BJ (cell line): ENCODE results near the gene ZYX. TPM values are rescaled to one million over a fixed set of nuclear protein-coding genes. Genes with fewer than 3 reads are reported as not detected.

Experiments
- CTCF ChIA-PET: fragments of 350-600 bp; formaldehyde crosslinking; extraction: SDS; loops from one replicate; lab custom pipeline; 2021; ENCODE audit warnings: antibody characterized with exemption, inconsistent platforms; lab: Yijun Ruan, JAX
- POLR2A ChIA-PET: fragments of 300-600 bp; sonication (Branson Sonifier 250); formaldehyde crosslinking; extraction: SDS; loops from one replicate; lab custom pipeline; 2021; ENCODE audit warnings: antibody characterized with exemption; lab: Charles Lee
- DNase-seq: peaks from one replicate; pipeline ENCODE4 v3.0.0-alpha.2; 2011; ENCODE audit warnings: low read depth
- H3K27me3 ChIP-seq: 2 replicates; pipeline ENCODE4 v1.6.0; 2011; ENCODE audit warnings: low read length; ENCODE audit not compliant: control insufficient read depth, insufficient read depth
- H3K36me3 ChIP-seq: 2 replicates; pipeline ENCODE4 v1.5.1; 2011; ENCODE audit warnings: low read length; ENCODE audit not compliant: control insufficient read depth, insufficient read depth
- H3K4me3 ChIP-seq: 2 replicates; pipeline ENCODE4 v1.5.1; 2011; ENCODE audit warnings: low read depth, mild to moderate bottlenecking, control low read depth, low read length
- CTCF ChIP-seq: IDR thresholded peaks from 2 replicates; pipeline ENCODE4 v1.5.1; 2011; ENCODE audit warnings: low read depth, mild to moderate bottlenecking, control low read depth, inconsistent platforms, low read length, moderate library complexity; ENCODE audit not compliant: insufficient read depth
- polyA plus RNA-seq: library from polyadenylated mRNA; depleted of rRNA; stranded (reverse); fragments of >200 nt; gene quantifications from 2 replicates; pipeline ENCODE4 v1.2.3, GENCODE V29; 2011

The ZYX gene
- polyA plus RNA-seq, 1 experiment, result 69.9 TPM

GRCh38 chr7:143358626-143359025 is 22.5 kb upstream of the ZYX start:
- no peak for DNase-seq
- CTCF ChIA-PET, result interaction anchor here (0.7 to 1.0 kb wide), 2 partner anchors 10 to 87 kb away, joined by 3 read pairs; no protein-coding TSS in a partner anchor

GRCh38 chr7:143359771-143360353 is 21.3 kb upstream of the ZYX start:
- no peak for DNase-seq
- ChIA-PET CTCF (interaction anchor here (1.0 to 1.4 kb wide), 3 partner anchors 9 to 20 kb away, joined by 3 to 4 read pairs (median 3); no protein-coding TSS in a partner anchor), POLR2A (no interaction called here)
- no peak overlapping the region for H3K4me3 ChIP-seq
- H3K27me3 ChIP-seq, result peaks cover 27% of the 10 kb centered on the region
- no peaks in the 10 kb centered on the region for H3K36me3 ChIP-seq
- no peak for TF ChIP-seq CTCF

More at GRCh38 chr7:143358626-143359025, 22.5 kb upstream of the ZYX start:
- POLR2A ChIA-PET, result no interaction called here
- peaks cover 22% of the 10 kb centered on the region for H3K27me3 ChIP-seq
- TF ChIP-seq CTCF, result no peak
- H3K36me3 ChIP-seq, result no peaks in the 10 kb centered on the region
- no peak overlapping the region for H3K4me3 ChIP-seq

GRCh38 chr7:143360788-143361551 is 20.2 kb upstream of the ZYX start:
- peaks cover 26% of the 10 kb centered on the region for H3K27me3 ChIP-seq
- ChIA-PET CTCF (interaction anchor here (1.0 to 1.4 kb wide), 3 partner anchors 10 to 19 kb away, joined by 3 to 4 read pairs (median 3); no protein-coding TSS in a partner anchor), POLR2A (no interaction called here)
- no peak for DNase-seq
- TF ChIP-seq CTCF, result no peak
- H3K36me3 ChIP-seq, result no peaks in the 10 kb centered on the region
- no peak overlapping the region for H3K4me3 ChIP-seq

GRCh38 chr7:143361552-143362130 is 19.5 kb upstream of the ZYX start:
- H3K27me3 ChIP-seq, result peaks cover 26% of the 10 kb centered on the region
- no peak for TF ChIP-seq CTCF
- peak overlapping the region; percentile 54 for H3K4me3 ChIP-seq
- ChIA-PET POLR2A (no interaction called here), CTCF (no interaction called here)
- DNase-seq, result no peak
- H3K36me3 ChIP-seq, result no peaks in the 10 kb centered on the region
